Measurements from ENCODE around the gene PACSIN1. TPM values are rescaled to one million over a fixed set of nuclear protein-coding genes. Genes with fewer than 3 reads are reported as not detected.

The PACSIN1 gene
- total and polyA plus RNA-seq, 2 of the 4 experiments (the other 2 are of a cell fraction): 0.02 TPM; not detected in 1

GRCh38 chr6:34436803-34437643, 28.9 kb upstream of the PACSIN1 start:
- no peak overlapping the region for H2BK15ac ChIP-seq (ENCODE audit: low read depth, low read length)
- H3K27ac ChIP-seq (ENCODE audit: insufficient read depth, low read length): no peak overlapping the region
- H3K27me3 ChIP-seq (ENCODE audit: control insufficient read depth, insufficient read depth, low read length): peaks cover 9% of the 10 kb centered on the region
- H2BK120ac ChIP-seq (ENCODE audit: low read depth, low read length): no peak overlapping the region
- H2AK5ac ChIP-seq (ENCODE audit: low read depth, low read length): no peak overlapping the region
- H2AK9ac ChIP-seq (replicated peaks; ENCODE audit: low read depth, low read length, poor library complexity): no peak overlapping the region
- TF ChIP-seq CHD1 (IDR thresholded peaks at IDR 0.05; ENCODE audit: low read depth, low read length): no peak
- no peak for TF ChIP-seq MXI1 (IDR thresholded peaks at IDR 0.05; ENCODE audit: borderline replicate concordance, low read depth, low read length)
- no peak for TF ChIP-seq POLR2A (IDR thresholded peaks at IDR 0.05; ENCODE audit: low read depth, low read length)
- TF ChIP-seq NFE2L2 (IDR thresholded peaks at IDR 0.05; ENCODE audit: low read depth, low read length): no peak
- TF ChIP-seq SMC3 (IDR thresholded peaks at IDR 0.05; ENCODE audit: low read depth, low read length): no peak
- no peak for TF ChIP-seq RCOR1 (IDR thresholded peaks at IDR 0.05; ENCODE audit: insufficient replicate concordance, low read length)
- no peak for TF ChIP-seq CEBPB (IDR thresholded peaks at IDR 0.05; ENCODE audit: low read depth, low read length)
- no peak for TF ChIP-seq ELK1 (IDR thresholded peaks at IDR 0.05; ENCODE audit: borderline replicate concordance, low read depth, low read length)
- TF ChIP-seq RAD21 (IDR thresholded peaks at IDR 0.05; ENCODE audit: low read length): no peak
- no peak for TF ChIP-seq MAZ (IDR thresholded peaks at IDR 0.05; ENCODE audit: borderline replicate concordance, low read depth, low read length)
- TF ChIP-seq BHLHE40 (IDR thresholded peaks at IDR 0.05; ENCODE audit: low read depth, low read length): no peak
- no peak for TF ChIP-seq FOS (IDR thresholded peaks at IDR 0.05; ENCODE audit: low read depth, low read length)
- no peak for TF ChIP-seq MAFK (IDR thresholded peaks at IDR 0.05; ENCODE audit: low read depth, low read length)
- no peak for TF ChIP-seq CTCF (conservative IDR thresholded peaks at IDR 0.05; ENCODE audit: low read depth, low read length)
- TF ChIP-seq USF2 (IDR thresholded peaks at IDR 0.05; ENCODE audit: low read depth, low read length): no peak
- no peak for TF ChIP-seq RFX5 (IDR thresholded peaks at IDR 0.05; ENCODE audit: low read depth, low read length)
- H4K20me1 ChIP-seq (ENCODE audit: insufficient read depth, low read length): no peaks in the 10 kb centered on the region
- H4K91ac ChIP-seq (ENCODE audit: insufficient read depth, low read depth, low read length): no peak overlapping the region
- no peaks in the 10 kb centered on the region for H3K9me1 ChIP-seq (ENCODE audit: insufficient read depth, low read length)
- H2AFZ ChIP-seq (replicated peaks; ENCODE audit: low read length, poor library complexity): no peak overlapping the region
- ATAC-seq (ENCODE audit: low read depth) (no peak), DNase-seq (no peak)
- no peak overlapping the region for H4K8ac ChIP-seq (ENCODE audit: low read depth in 2 of 2, low read length in 2 of 2)
- no peaks in the 10 kb centered on the region for H3K79me1 ChIP-seq (ENCODE audit: low read depth in 1 of 2, low read length in 2 of 2)
- in situ Hi-C loops (cut with MboI; ENCODE audit: low sequenced_read_pairs) (no loop called here), intact Hi-C loops (cut with micrococcal nuclease) (no loop called here), dilution Hi-C loops (cut with HindIII; ENCODE audit: low sequenced_read_pairs, unreplicated experiment) (no loop called here)
- no peak overlapping the region for H2BK20ac ChIP-seq (ENCODE audit: low read depth, low read length)
- no CpG with 5 or more reads among the region's 38 CpGs for WGBS, 2 experiments (ENCODE audit: extremely low coverage in 2 of 2, insufficient read length in 1 of 2)
- POLR2A ChIA-PET (ENCODE audit: unreplicated experiment): no interaction called here
- H3K56ac ChIP-seq (ENCODE audit: extremely low read depth, insufficient read depth, low read length): no peak overlapping the region
- H3K4me3 ChIP-seq (ENCODE audit: insufficient read depth, low read depth, low read length): no peak overlapping the region
- no peak overlapping the region for H4K5ac ChIP-seq (ENCODE audit: low read depth, low read length)
- no peak overlapping the region for H3K23ac ChIP-seq (ENCODE audit: low read depth, low read length)
- no peak overlapping the region for H3K18ac ChIP-seq (ENCODE audit: low read depth, low read length)
- no peak overlapping the region for H3K9ac ChIP-seq (ENCODE audit: low read depth, low read length)
- H3K4me1 ChIP-seq (ENCODE audit: control insufficient read depth, insufficient read depth, low read length): no peaks in the 10 kb centered on the region
- H3K4me2 ChIP-seq (ENCODE audit: low read depth, low read length): no peak overlapping the region
- CTCF ChIA-PET: no interaction called here
- H2BK5ac ChIP-seq (ENCODE audit: low read depth, low read length, poor library complexity, severe bottlenecking): no peak overlapping the region
- no peaks in the 10 kb centered on the region for H3K36me3 ChIP-seq (ENCODE audit: control insufficient read depth, insufficient read depth, low read length)
- no TSS peak for BruUV-seq (replicated peaks)
- no peak overlapping the region for H3K4ac ChIP-seq (ENCODE audit: low read depth, low read length)
- H3K14ac ChIP-seq (replicated peaks; ENCODE audit: low read depth, low read length): no peak overlapping the region
- no peaks in the 10 kb centered on the region; the same call in 1 of the 2 replicates for H3K9me3 ChIP-seq (ENCODE audit: control insufficient read depth, insufficient read depth, low read length)
